DND-41 (cell line): ENCODE data around the gene SRL.

Experiments used
- ATAC-seq: fragments of 200-7000 bp; cut with Tn5 transposase; 3 replicates; pipeline ENCODE4 v1.9.1; 2021; ENCODE audit warnings: low read depth; ENCODE audit not compliant: insufficient read depth
- DNase-seq: peaks from one replicate; pipeline ENCODE4 v3.0.0-alpha.2; 2020
- H2AFZ ChIP-seq: 2 replicates; pipeline ENCODE4 v1.6.0; 2012; ENCODE audit warnings: low read depth, low read length
- H3K27ac ChIP-seq: 2 replicates; pipeline ENCODE4 v1.5.1; 2012; ENCODE audit warnings: low read length, inconsistent platforms
- H3K27me3 ChIP-seq: fragments of 200-600 bp; sonication (generic); 2 replicates; pipeline ENCODE4 v1.6.0; 2012; ENCODE audit warnings: low read length, mild to moderate bottlenecking, inconsistent platforms; ENCODE audit not compliant: insufficient read depth, poor library complexity
- H3K36me3 ChIP-seq: 2 replicates; pipeline ENCODE4 v1.5.1; 2012; ENCODE audit warnings: low read length, inconsistent platforms; ENCODE audit not compliant: insufficient read depth
- H3K4me1 ChIP-seq: 2 replicates; pipeline ENCODE4 v1.5.1; 2012; ENCODE audit warnings: mild to moderate bottlenecking, low read length; ENCODE audit not compliant: insufficient read depth
- H3K4me2 ChIP-seq: 2 replicates; pipeline ENCODE4 v1.6.0; 2012; ENCODE audit warnings: mild to moderate bottlenecking, moderate library complexity, low read length, inconsistent platforms; ENCODE audit not compliant: insufficient read depth
- H3K4me3 ChIP-seq, 2 experiments: fragments of 200-600 bp in 1 of 2; shearing (Covaris generic) in 1 of 2; 2 replicates each; pipeline ENCODE4 v1.5.1; 2012 to 2016; ENCODE audit warnings: inconsistent platforms in 2 of 2, low read length in 2 of 2, mild to moderate bottlenecking in 2 of 2, low read depth in 1 of 2, moderate library complexity in 1 of 2
- H3K79me2 ChIP-seq: 2 replicates; pipeline ENCODE4 v1.6.0; 2012; ENCODE audit warnings: low read length, inconsistent platforms; ENCODE audit not compliant: insufficient read depth
- H3K9ac ChIP-seq: 2 replicates; pipeline ENCODE4 v1.6.0; 2012; ENCODE audit warnings: low read depth, mild to moderate bottlenecking, inconsistent platforms, low read length, moderate library complexity
- H3K9me3 ChIP-seq: 2 replicates; pipeline ENCODE4 v1.5.1; 2012; ENCODE audit warnings: low read length, moderate library complexity, mild to moderate bottlenecking, inconsistent platforms; ENCODE audit not compliant: insufficient read depth, severe bottlenecking
- H4K20me1 ChIP-seq: 2 replicates; pipeline ENCODE4 v1.6.0; 2012; ENCODE audit warnings: low read length; ENCODE audit not compliant: insufficient read depth
- CTCF ChIP-seq: IDR thresholded peaks from 2 replicates; pipeline ENCODE4 v1.5.1; 2012; ENCODE audit warnings: borderline replicate concordance, low read length, moderate library complexity, mild to moderate bottlenecking; ENCODE audit not compliant: poor library complexity, severe bottlenecking; ENCODE audit errors: extremely low read depth
- EZH2 ChIP-seq: IDR thresholded peaks from 3 replicates; pipeline ENCODE4 v1.6.1; 2012; ENCODE audit warnings: borderline replicate concordance, low read depth, mild to moderate bottlenecking, moderate library complexity, low read length, inconsistent platforms; ENCODE audit not compliant: severe bottlenecking

The SRL gene

GRCh38 chr16:4215106-4215505, 26.8 kb downstream of the SRL start:
- Histone ChIP-seq H3K27me3 (no peaks in the 10 kb centered on the region), H4K20me1 (no peaks in the 10 kb centered on the region), H3K36me3 (no peaks in the 10 kb centered on the region), H3K4me3 (no peak overlapping the region), H3K9me3 (no peaks in the 10 kb centered on the region), H3K27ac (no peak overlapping the region), H3K79me2 (no peaks in the 10 kb centered on the region), H3K4me2 (no peak overlapping the region), H3K9ac (no peak overlapping the region), H2AFZ (no peak overlapping the region), H3K4me1 (no peaks in the 10 kb centered on the region)
- DNase-seq, result no peak
- TF ChIP-seq EZH2, result no peak
- no peak for TF ChIP-seq CTCF
- ATAC-seq, result no peak

GRCh38 chr16:4214215-4214621, 27.7 kb downstream of the SRL start:
- no peaks in the 10 kb centered on the region for H4K20me1 ChIP-seq
- TF ChIP-seq CTCF, result no peak
- TF ChIP-seq EZH2, result no peak
- no peak for ATAC-seq
- H3K36me3 ChIP-seq, result no peaks in the 10 kb centered on the region
- no peaks in the 10 kb centered on the region for H3K79me2 ChIP-seq
- H3K9me3 ChIP-seq, result no peaks in the 10 kb centered on the region
- no peak overlapping the region for H3K4me3 ChIP-seq
- H3K27ac ChIP-seq, result no peak overlapping the region
- H3K4me1 ChIP-seq, result no peaks in the 10 kb centered on the region
- no peak overlapping the region for H3K9ac ChIP-seq
- H2AFZ ChIP-seq, result no peak overlapping the region
- H3K27me3 ChIP-seq, result no peaks in the 10 kb centered on the region
- no peak for DNase-seq
- H3K4me2 ChIP-seq, result no peak overlapping the region

GRCh38 chr16:4213737-4214136, 28.1 kb downstream of the SRL start:
- H2AFZ ChIP-seq, result no peak overlapping the region
- H3K4me2 ChIP-seq, result no peak overlapping the region
- ATAC-seq (no peak), DNase-seq (no peak)
- no peaks in the 10 kb centered on the region for H3K27me3 ChIP-seq
- H3K27ac ChIP-seq, result no peak overlapping the region
- H3K9me3 ChIP-seq, result no peaks in the 10 kb centered on the region
- H3K36me3 ChIP-seq, result no peaks in the 10 kb centered on the region
- H3K4me1 ChIP-seq, result no peaks in the 10 kb centered on the region
- H4K20me1 ChIP-seq, result no peaks in the 10 kb centered on the region
- TF ChIP-seq CTCF (no peak), EZH2 (no peak)
- H3K4me3 ChIP-seq, result no peak overlapping the region
- H3K9ac ChIP-seq, result no peak overlapping the region
- H3K79me2 ChIP-seq, result no peaks in the 10 kb centered on the region

- Histone ChIP-seq H3K9ac (no peak overlapping the region), H3K36me3 (no peaks in the 10 kb centered on the region), H2AFZ (no peak overlapping the region), H3K79me2 (no peaks in the 10 kb centered on the region), H3K9me3 (no peaks in the 10 kb centered on the region), H3K27ac (no peak overlapping the region), H3K4me2 (no peak overlapping the region), H3K27me3 (no peaks in the 10 kb centered on the region), H4K20me1 (no peaks in the 10 kb centered on the region), H3K4me3 (no peak overlapping the region), H3K4me1 (no peaks in the 10 kb centered on the region)
- TF ChIP-seq CTCF (no peak), EZH2 (no peak)
- DNase-seq (no peak), ATAC-seq (no peak)
These were observed 29.0 kb downstream of the SRL start for GRCh38 chr16:4212934-4213296.
